Esophagus (tissue), 2 donors: ENCODE results near the gene TMED5. TPM values are rescaled to one million over a fixed set of nuclear protein-coding genes. Genes with fewer than 3 reads are reported as not detected.

ENCODE experiments used
- H3K27ac ChIP-seq, 2 donors: one replicate each; pipeline ENCODE4 v1.5.1; 2013; ENCODE audit warnings: low read depth in 2 of 2, mild to moderate bottlenecking in 2 of 2, inconsistent platforms in 1 of 2, low read length in 1 of 2, moderate library complexity in 1 of 2
- H3K27me3 ChIP-seq, 2 donors: one replicate each; pipeline ENCODE4 v1.6.1; 2013; ENCODE audit warnings: low read length in 2 of 2, control low read depth in 1 of 2, mild to moderate bottlenecking in 1 of 2; ENCODE audit not compliant: insufficient read depth in 2 of 2, control insufficient read depth in 1 of 2
- H3K36me3 ChIP-seq, 2 donors: one replicate each; pipeline ENCODE4 v1.6.1; 2013; ENCODE audit warnings: low read length in 1 of 2; ENCODE audit not compliant: control insufficient read depth in 2 of 2, insufficient read depth in 2 of 2
- H3K4me1 ChIP-seq, 2 donors: one replicate each; pipeline ENCODE4 v1.6.1; 2013; ENCODE audit warnings: low read length in 1 of 2; ENCODE audit not compliant: control insufficient read depth in 2 of 2, insufficient read depth in 2 of 2
- H3K4me3 ChIP-seq, 2 donors: one replicate each; pipeline ENCODE4 v1.5.1; 2013; ENCODE audit warnings: low read length in 2 of 2, mild to moderate bottlenecking in 2 of 2, low read depth in 1 of 2, moderate library complexity in 1 of 2
- H3K9me3 ChIP-seq, 2 donors: one replicate each; pipeline ENCODE4 v1.6.1; 2013; ENCODE audit warnings: mild to moderate bottlenecking in 2 of 2, low read depth in 1 of 2, low read length in 1 of 2, moderate library complexity in 1 of 2; ENCODE audit not compliant: control insufficient read depth in 2 of 2, insufficient read depth in 1 of 2
- WGBS, 2 donors: extraction: QIAGEN DNeasy Blood & Tissue Kit; methylation state at CpG; one replicate each; pipeline ENCODE4 v1.1.7; 2013; 5-methylcytosine and 5-hydroxymethylcytosine counted together
- polyA plus RNA-seq, 2 donors: library from polyadenylated mRNA; stranded (reverse); fragments of 200-250 nt; gene quantifications; one replicate each; pipeline ENCODE4 v1.2.3, GENCODE V29; 2013
- donor health status: healthy with polysubstance abuse.
- donor health status: Bipolar disorder and iron deficiency.

TMED5 gene
- polyA plus RNA-seq, 2 donors, result 5.6 to 11.2 TPM

- Histone ChIP-seq H3K4me3 (no peak overlapping the region), H3K9me3 (no peaks in the 10 kb centered on the region), H3K27ac (no peak overlapping the region), H3K36me3 (no peaks in the 10 kb centered on the region), H3K4me1 (no peaks in the 10 kb centered on the region), H3K27me3 (no peaks in the 10 kb centered on the region)
- WGBS, 2 donors, result 88 to 89% methylated on average over 4 of the region's 4 CpGs
Observed at GRCh38 chr1:93200714-93201113, 20.5 kb upstream of the TMED5 start.

DNA sequence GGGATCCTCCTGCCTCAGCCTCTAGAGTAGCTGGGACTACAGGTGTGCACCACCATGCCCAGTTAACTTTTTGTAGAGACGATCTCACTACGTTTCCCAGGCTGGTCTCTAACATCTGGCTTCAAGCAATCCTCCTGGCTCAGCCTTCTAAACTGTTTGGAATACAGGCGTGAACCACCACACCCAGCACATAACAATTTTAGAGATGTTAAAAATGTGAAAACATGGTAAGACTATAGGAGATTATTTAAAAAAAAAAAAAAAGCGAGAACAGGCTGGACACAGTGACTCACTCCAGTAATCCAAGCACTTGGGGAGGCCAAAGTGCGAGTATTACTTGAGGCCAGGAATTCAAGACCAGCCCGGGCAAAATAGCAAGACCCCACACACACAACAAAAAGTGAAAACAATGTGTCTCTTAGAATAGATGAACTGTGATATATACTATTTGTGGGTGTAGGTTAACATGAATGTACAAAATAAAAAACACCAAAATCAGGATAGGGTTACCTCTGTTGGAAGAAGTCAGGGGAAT is 19.9 kb upstream of the TMED5 start:
- Histone ChIP-seq H3K36me3 (no peaks in the 10 kb centered on the region), H3K27ac (no peak overlapping the region), H3K27me3 (no peaks in the 10 kb centered on the region), H3K4me3 (no peak overlapping the region), H3K4me1 (no peaks in the 10 kb centered on the region), H3K9me3 (no peaks in the 10 kb centered on the region)
- 95 to 96% methylated on average over 6 of the region's 6 CpGs for WGBS, 2 donors

DNA sequence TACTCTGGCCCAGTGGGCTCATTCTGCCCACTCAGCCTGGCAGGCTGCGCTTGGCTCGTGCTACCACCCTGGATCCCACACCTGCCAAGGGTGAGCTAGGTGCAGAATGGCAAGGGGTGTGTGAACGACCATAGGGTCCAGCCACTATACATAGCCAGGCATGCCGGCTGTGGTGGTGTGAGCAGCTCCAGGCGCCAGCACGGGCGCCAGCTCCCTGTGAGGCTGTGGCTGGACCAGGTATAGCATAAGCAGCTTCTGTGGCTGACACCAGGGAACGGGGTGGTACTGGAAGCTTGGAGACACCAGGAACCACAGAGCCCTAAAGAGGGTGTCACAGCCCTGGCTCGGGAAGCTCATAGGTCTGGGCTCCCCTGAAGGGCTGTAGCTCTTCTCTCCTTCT is 18.9 kb upstream of the TMED5 start:
- H3K36me3 ChIP-seq, result no peaks in the 10 kb centered on the region
- H3K27ac ChIP-seq, result no peak overlapping the region
- WGBS, 2 donors, result 97 to 99% methylated on average over 9 of the region's 9 CpGs
- H3K9me3 ChIP-seq, result no peaks in the 10 kb centered on the region
- H3K4me1 ChIP-seq, result no peaks in the 10 kb centered on the region
- no peaks in the 10 kb centered on the region for H3K27me3 ChIP-seq
- no peak overlapping the region for H3K4me3 ChIP-seq

GRCh38 chr1:93196591-93196990 is 16.4 kb upstream of the TMED5 start:
- H3K4me3 ChIP-seq, result no peak overlapping the region
- no peak overlapping the region for H3K27ac ChIP-seq
- no peaks in the 10 kb centered on the region for H3K36me3 ChIP-seq
- no peaks in the 10 kb centered on the region for H3K9me3 ChIP-seq
- no peaks in the 10 kb centered on the region for H3K4me1 ChIP-seq
- no peaks in the 10 kb centered on the region for H3K27me3 ChIP-seq
- WGBS, 2 donors, result 89 to 90% methylated on average over 1 of the region's 1 CpG

DNA sequence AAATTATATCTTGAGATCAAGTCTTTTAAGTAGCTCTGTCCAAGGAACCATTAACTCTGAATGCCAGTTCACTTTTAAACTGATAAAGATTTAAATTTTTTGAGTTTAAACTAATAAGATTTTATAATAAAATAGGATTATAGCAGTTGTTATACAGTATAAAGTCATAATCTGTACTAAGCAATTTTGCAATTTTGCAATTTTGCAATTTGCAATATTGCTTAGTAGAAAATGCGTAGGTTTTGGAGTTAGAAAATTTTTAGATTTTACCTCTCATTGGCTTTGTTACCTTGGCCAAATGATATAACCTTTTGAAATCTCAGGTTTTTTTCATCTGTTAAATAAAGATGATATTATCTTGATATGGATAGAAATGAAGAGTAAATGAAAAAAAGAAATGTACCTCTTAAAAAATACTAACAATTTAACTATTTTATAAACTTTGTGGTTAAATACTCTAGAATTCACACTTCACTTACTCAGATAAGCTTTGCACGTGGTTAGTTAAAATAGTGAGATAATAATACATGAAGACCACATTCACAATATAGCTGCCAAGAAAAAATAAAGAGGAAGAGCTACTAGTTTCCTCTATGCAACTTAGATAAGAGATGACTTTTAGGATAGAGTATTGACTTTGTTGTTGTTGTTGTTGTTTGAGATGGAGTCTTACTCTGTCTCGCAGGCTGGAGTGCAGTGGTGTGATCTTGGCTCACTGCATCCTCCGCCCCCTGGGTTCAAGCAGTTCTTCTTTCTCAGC is 14.2 kb upstream of the TMED5 start:
- Histone ChIP-seq H3K36me3 (no peaks in the 10 kb centered on the region), H3K27me3 (no peaks in the 10 kb centered on the region), H3K4me3 (no peak overlapping the region), H3K4me1 (no peaks in the 10 kb centered on the region), H3K27ac (no peak overlapping the region), H3K9me3 (no peaks in the 10 kb centered on the region)
- 92 to 93% methylated on average over 4 of the region's 4 CpGs for whole genome bisulfite sequencing, 2 donors

GRCh38 chr1:93190432-93190831 is 10.2 kb upstream of the TMED5 start:
- no peak overlapping the region for H3K4me3 ChIP-seq
- no peaks in the 10 kb centered on the region for H3K4me1 ChIP-seq
- 98 to 99% methylated on average over 3 of the region's 3 CpGs for WGBS, 2 donors
- H3K9me3 ChIP-seq, result no peaks in the 10 kb centered on the region
- H3K36me3 ChIP-seq, result no peaks in the 10 kb centered on the region
- H3K27me3 ChIP-seq, result no peaks in the 10 kb centered on the region
- no peak overlapping the region for H3K27ac ChIP-seq

GRCh38 chr1:93186667-93187066 is 6.5 kb upstream of the TMED5 start:
- Histone ChIP-seq H3K4me3 (no peak overlapping the region), H3K36me3 (no peaks in the 10 kb centered on the region), H3K4me1 (no peaks in the 10 kb centered on the region), H3K27me3 (no peaks in the 10 kb centered on the region), H3K9me3 (no peaks in the 10 kb centered on the region), H3K27ac (no peak overlapping the region)
- WGBS, 2 donors, result 89 to 92% methylated on average over 1 of the region's 1 CpG

- 2 to 3% methylated on average over 43 of the region's 43 CpGs for WGBS, 2 donors
- peak within 1 kb of the TSS; percentile 99 for H3K27ac ChIP-seq
- peaks cover 2 to 3% of the 10 kb centered on the region in 2 donors for H3K4me1 ChIP-seq
- peak within 1 kb of the TSS; percentile 82 to 91 for H3K4me3 ChIP-seq
- no peaks in the 10 kb centered on the region for H3K36me3 ChIP-seq
- no peaks in the 10 kb centered on the region for H3K9me3 ChIP-seq
- H3K27me3 ChIP-seq, result no peaks in the 10 kb centered on the region
Observed at GRCh38 chr1:93180723-93181613, 755 bp upstream of the TMED5 start, which contains the start of gene CCDC18. CCDC18 (plus strand) TSS chr1:93180724; CDS start chr1:93183362, 2,638 bp downstream.

DNA sequence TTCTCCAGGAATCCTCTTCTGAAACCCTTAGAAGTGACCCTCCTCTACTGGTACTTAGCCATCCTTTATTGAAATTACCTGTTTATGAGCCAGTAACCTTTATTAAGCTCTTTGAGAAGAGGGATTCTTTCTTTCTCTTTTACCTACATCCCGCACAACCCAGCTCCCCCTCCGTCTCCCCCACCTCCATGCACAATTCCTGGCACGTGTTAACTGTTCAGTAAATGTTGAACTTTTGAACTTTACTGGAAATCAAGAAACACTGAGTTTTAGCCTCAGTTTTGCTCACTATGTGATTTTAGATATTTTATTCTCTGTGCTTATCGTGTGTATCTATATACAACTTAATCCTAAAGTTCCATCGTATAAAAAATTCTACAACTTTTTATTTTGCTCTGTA is 1.8 kb downstream of the TMED5 start:
- H3K27ac ChIP-seq, result no peak overlapping the region
- peaks cover 2 to 3% of the 10 kb centered on the region in 2 donors for H3K4me1 ChIP-seq
- WGBS, 2 donors, result 28 to 31% methylated on average over 5 of the region's 5 CpGs
- H3K4me3 ChIP-seq, result peak overlapping the region in 1 of 2 donors; percentile 91
- H3K27me3 ChIP-seq, result no peaks in the 10 kb centered on the region
- H3K36me3 ChIP-seq, result no peaks in the 10 kb centered on the region
- no peaks in the 10 kb centered on the region for H3K9me3 ChIP-seq
